Endodermal cell (in vitro differentiated cells): ENCODE results near the gene FAT2. TPM values are rescaled to one million over a fixed set of nuclear protein-coding genes. Genes with fewer than 3 reads are reported as not detected.
A peak's percentile ranks its signal among the peaks of the same experiment; 100 is the strongest.

Source experiments
- DNase-seq: peaks from one replicate; pipeline ENCODE4 v3.0.0-alpha.2; 2017
- H3K27ac ChIP-seq: 2 replicates; pipeline ENCODE4 v1.5.1; 2013; ENCODE audit warnings: mild to moderate bottlenecking, low read depth, low read length, moderate library complexity
- H3K27me3 ChIP-seq: 2 replicates; pipeline ENCODE4 v1.6.1; 2013; ENCODE audit warnings: mild to moderate bottlenecking, low read length, moderate library complexity; ENCODE audit not compliant: insufficient read depth, control insufficient read depth, poor library complexity, severe bottlenecking
- H3K36me3 ChIP-seq: 2 replicates; pipeline ENCODE4 v1.7.0; 2013; ENCODE audit warnings: mild to moderate bottlenecking, low read length, moderate library complexity; ENCODE audit not compliant: control insufficient read depth, insufficient read depth
- H3K4me1 ChIP-seq: one replicate; pipeline ENCODE4 v1.7.0; 2013; ENCODE audit warnings: low read length; ENCODE audit not compliant: control insufficient read depth, insufficient read depth
- H3K4me3 ChIP-seq: 2 replicates; pipeline ENCODE4 v1.5.1; 2013; ENCODE audit warnings: mild to moderate bottlenecking, low read length, moderate library complexity
- H3K9ac ChIP-seq: 2 replicates; pipeline ENCODE4 v1.6.1; 2013; ENCODE audit warnings: mild to moderate bottlenecking, low read length, moderate library complexity; ENCODE audit not compliant: poor library complexity, severe bottlenecking; ENCODE audit errors: extremely low read depth
- H3K9me3 ChIP-seq: 2 replicates; pipeline ENCODE4 v1.6.1; 2013; ENCODE audit warnings: mild to moderate bottlenecking, low read length, moderate library complexity; ENCODE audit not compliant: control insufficient read depth
- H3K27ac Mint-ChIP-seq: 2 replicates; pipeline ENCODE4 v1.8.0; 2020; ENCODE audit warnings: mixed read lengths
- H3K27me3 Mint-ChIP-seq: 2 replicates; pipeline ENCODE4 v1.8.0; 2021; ENCODE audit warnings: mild to moderate bottlenecking, mixed read lengths; ENCODE audit not compliant: insufficient read depth
- H3K36me3 Mint-ChIP-seq: 2 replicates; pipeline ENCODE4 v1.8.0; 2020; ENCODE audit warnings: low read depth, mixed read lengths
- H3K4me1 Mint-ChIP-seq: 2 replicates; pipeline ENCODE4 v1.8.0; 2020; ENCODE audit warnings: mixed read lengths
- H3K4me3 Mint-ChIP-seq: 2 replicates; pipeline ENCODE4 v1.8.0; 2020; ENCODE audit warnings: mild to moderate bottlenecking, moderate library complexity, mixed read lengths
- H3K9me3 Mint-ChIP-seq: 2 replicates; pipeline ENCODE4 v1.8.0; 2020; ENCODE audit warnings: mild to moderate bottlenecking, mixed read lengths
- WGBS, 2 experiments: methylation state at CpG; one replicate each; pipeline versions ENCODE4 v1.1.5 to v1.1.7; 2013; ENCODE audit warnings: missing lambda C conversion rate in 2 of 2, mixed read lengths in 1 of 2; ENCODE audit not compliant: insufficient coverage in 1 of 2, insufficient read length in 1 of 2; 5-methylcytosine and 5-hydroxymethylcytosine counted together
- total RNA-seq, 2 donors: library from RNA; stranded (reverse); fragmentation: NEBNext Ultra II Directional in 1 of 2; extraction: Animal tissue kit (Norgen Biotek cat#: 25700) in 1 of 2; gene quantifications; 2 replicates in 1 of 2; 3 replicates in 1 of 2; pipeline ENCODE4 v1.2.1, GENCODE V29; 2021
- TF ChIP-seq, protein P1 (sequence below): fragments of 200-600 bp; sonication (generic); conservative IDR thresholded peaks from 2 replicates; pipeline ENCODE4 v1.5.0; 2021; ENCODE audit warnings: antibody characterized with exemption, mild to moderate bottlenecking

FAT2 gene
- total RNA-seq, 2 donors from 2014 or later: 0.18 TPM; not detected in 1

DNA sequence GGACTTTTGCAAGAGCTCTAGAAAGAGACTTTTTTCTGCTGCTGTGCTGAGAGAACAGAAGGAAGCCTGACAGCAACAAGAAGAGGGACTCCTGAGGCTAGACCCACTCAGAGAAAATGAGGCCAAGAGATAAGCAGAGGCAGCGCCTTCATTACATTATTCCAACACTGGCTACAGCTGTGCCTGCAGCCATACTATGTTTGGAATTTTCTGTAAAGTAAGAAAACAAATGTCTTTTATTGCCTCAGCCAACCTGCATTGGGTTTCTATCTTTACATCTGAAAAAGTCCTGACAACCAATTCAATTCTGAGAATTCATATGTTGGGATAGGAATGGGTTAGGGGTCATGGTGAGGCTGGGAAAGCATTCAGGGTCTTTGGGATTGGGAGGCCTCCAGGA is 33.7 kb downstream of the FAT2 start:
- no peak overlapping the region for H3K9ac ChIP-seq

DNA sequence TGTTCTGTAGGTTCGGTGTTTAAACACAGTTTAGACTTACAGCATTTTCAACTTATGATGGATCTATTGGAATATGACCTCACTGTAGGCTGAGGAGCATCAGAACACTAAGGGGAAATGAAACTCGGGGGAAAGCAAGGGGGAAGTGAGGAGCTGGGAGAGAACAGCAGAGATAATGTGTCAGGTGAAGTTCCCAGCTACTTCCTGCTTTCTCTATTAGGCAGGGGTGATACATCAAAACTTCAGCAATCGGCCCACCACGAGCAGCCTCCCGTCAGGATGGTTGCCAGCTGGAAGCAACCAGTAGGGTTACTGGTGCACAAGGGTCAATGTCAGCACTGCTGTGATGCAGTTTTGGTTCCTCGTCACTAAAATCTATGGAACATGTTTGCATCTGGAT is 34.3 kb downstream of the FAT2 start:
- Histone ChIP-seq H3K27ac (no peak overlapping the region), H3K36me3 (no peaks in the 10 kb centered on the region), H3K4me1 (no peaks in the 10 kb centered on the region), H3K9me3 (no peaks in the 10 kb centered on the region), H3K27me3 (peaks cover 17% of the 10 kb centered on the region), H3K4me3 (no peak overlapping the region), H3K9ac (no peak overlapping the region)
- TF ChIP-seq, protein P1, sequence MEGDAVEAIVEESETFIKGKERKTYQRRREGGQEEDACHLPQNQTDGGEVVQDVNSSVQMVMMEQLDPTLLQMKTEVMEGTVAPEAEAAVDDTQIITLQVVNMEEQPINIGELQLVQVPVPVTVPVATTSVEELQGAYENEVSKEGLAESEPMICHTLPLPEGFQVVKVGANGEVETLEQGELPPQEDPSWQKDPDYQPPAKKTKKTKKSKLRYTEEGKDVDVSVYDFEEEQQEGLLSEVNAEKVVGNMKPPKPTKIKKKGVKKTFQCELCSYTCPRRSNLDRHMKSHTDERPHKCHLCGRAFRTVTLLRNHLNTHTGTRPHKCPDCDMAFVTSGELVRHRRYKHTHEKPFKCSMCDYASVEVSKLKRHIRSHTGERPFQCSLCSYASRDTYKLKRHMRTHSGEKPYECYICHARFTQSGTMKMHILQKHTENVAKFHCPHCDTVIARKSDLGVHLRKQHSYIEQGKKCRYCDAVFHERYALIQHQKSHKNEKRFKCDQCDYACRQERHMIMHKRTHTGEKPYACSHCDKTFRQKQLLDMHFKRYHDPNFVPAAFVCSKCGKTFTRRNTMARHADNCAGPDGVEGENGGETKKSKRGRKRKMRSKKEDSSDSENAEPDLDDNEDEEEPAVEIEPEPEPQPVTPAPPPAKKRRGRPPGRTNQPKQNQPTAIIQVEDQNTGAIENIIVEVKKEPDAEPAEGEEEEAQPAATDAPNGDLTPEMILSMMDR: no peak
- Mint-ChIP-seq H3K9me3 (no peaks in the 10 kb centered on the region), H3K27ac (no peak overlapping the region), H3K27me3 (peaks cover 6% of the 10 kb centered on the region), H3K4me1 (peaks cover 3% of the 10 kb centered on the region), H3K4me3 (no peak overlapping the region), H3K36me3 (no peaks in the 10 kb centered on the region)
- 91 to 94% methylated on average over 4 to 6 of the region's 6 CpGs for WGBS, 2 experiments
- DNase-seq: peak; percentile 23

More for the DNA sequence above, 33.7 kb downstream of the FAT2 start:
- no peaks in the 10 kb centered on the region for H3K36me3 Mint-ChIP-seq
- Histone ChIP-seq H3K4me1 (no peaks in the 10 kb centered on the region), H3K27me3 (peaks cover 17% of the 10 kb centered on the region), H3K4me3 (no peak overlapping the region), H3K27ac (no peak overlapping the region), H3K9me3 (no peaks in the 10 kb centered on the region), H3K36me3 (no peaks in the 10 kb centered on the region)
- no peak for DNase-seq
- peaks cover 6% of the 10 kb centered on the region for H3K27me3 Mint-ChIP-seq
- TF ChIP-seq, protein P1: no peak
- no peak overlapping the region for H3K27ac Mint-ChIP-seq
- H3K9me3 Mint-ChIP-seq: no peaks in the 10 kb centered on the region
- 80% methylated on average over 1 of the region's 1 CpG; no CpG with 5 or more reads in 1 of the 2 experiments for WGBS, 2 experiments
- no peak overlapping the region for H3K4me3 Mint-ChIP-seq
- H3K4me1 Mint-ChIP-seq: peaks cover 9% of the 10 kb centered on the region

DNA sequence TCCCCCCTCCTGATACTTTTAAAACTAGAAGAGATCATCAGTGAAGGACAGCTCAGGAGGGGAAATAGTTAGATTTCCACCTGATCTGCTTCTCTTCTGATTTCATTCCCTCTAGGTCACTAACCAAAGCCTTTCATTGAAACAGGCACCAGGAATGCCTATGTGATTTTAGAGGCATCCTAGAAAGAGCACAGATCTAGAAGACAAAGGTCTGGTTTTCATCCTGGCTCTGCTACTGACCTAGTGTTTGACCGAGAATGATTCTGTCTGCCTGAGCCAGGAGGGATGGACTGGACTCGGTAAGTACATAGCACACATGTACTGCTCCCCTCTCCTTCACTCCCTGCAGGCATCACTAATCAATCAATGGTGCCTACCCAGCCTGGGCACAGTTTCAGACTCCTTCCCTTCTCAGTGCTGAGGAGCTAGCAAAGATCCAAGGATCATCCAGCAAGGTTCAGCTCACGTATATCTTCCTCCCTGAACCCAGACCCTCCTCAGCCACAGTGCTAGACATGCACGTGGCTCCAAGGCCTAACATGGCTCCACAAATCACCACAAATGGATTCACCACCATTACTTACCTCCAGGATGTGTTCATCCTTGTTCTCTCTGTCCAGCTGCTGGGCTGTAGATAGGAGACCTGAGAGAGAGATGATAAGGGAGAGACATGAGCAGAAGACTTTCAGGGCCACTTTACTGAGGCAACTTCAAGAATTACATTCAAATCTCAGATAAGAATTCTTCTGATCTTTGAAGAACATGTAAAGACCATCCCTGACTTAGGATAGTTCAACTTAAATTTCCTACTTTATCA is 35.2 kb downstream of the FAT2 start:
- no peak overlapping the region for H3K9ac ChIP-seq
- H3K27me3 ChIP-seq: peaks cover 17% of the 10 kb centered on the region
- H3K27ac ChIP-seq: no peak overlapping the region
- 88 to 91% methylated on average over 2 to 4 of the region's 4 CpGs for WGBS, 2 experiments
- Mint-ChIP-seq H3K9me3 (no peaks in the 10 kb centered on the region), H3K36me3 (no peaks in the 10 kb centered on the region), H3K4me3 (no peak overlapping the region), H3K27ac (no peak overlapping the region), H3K4me1 (no peaks in the 10 kb centered on the region), H3K27me3 (peaks cover 6% of the 10 kb centered on the region)
- no peaks in the 10 kb centered on the region for H3K4me1 ChIP-seq
- H3K9me3 ChIP-seq: no peaks in the 10 kb centered on the region
- DNase-seq: peak; percentile 19
- H3K4me3 ChIP-seq: no peak overlapping the region
- H3K36me3 ChIP-seq: no peaks in the 10 kb centered on the region
- TF ChIP-seq, protein P1: no peak
